ENCODE results near the gene ZDHHC5. TPM values are rescaled to one million over a fixed set of nuclear protein-coding genes. Genes with fewer than 3 reads are reported as not detected.

Gene ZDHHC5
- total and polyA plus RNA-seq, 4 donors, result 22.5 to 34.3 (median 27.3) TPM

- no peaks in the 10 kb centered on the region for H3K9me3 ChIP-seq (ENCODE audit: control insufficient read depth, insufficient read depth, low read length)
- peak within 1 kb of the TSS; percentile 91 for H3K4me3 ChIP-seq (ENCODE audit: low read depth, low read length)
- under 1% methylated on average over 74 of the region's 75 CpGs for WGBS (ENCODE audit: insufficient coverage)
- H3K27ac ChIP-seq (ENCODE audit: low read depth, low read length), result peak within 1 kb of the TSS; percentile 90
- DNase-seq (ENCODE audit: low read depth in 4 of 6, low spot score in 6 of 6), result peak; percentile 86 to 99 (median 91)
- H3K4me1 ChIP-seq (ENCODE audit: control insufficient read depth, insufficient read depth, low read length), result peaks cover 9% of the 10 kb centered on the region
- H3K36me3 ChIP-seq (ENCODE audit: control insufficient read depth, insufficient read depth, low read length), result peaks cover 50% of the 10 kb centered on the region
- no peaks in the 10 kb centered on the region for H3K27me3 ChIP-seq (ENCODE audit: control insufficient read depth, insufficient read depth, low read length)
Observed at GRCh38 chr11:57741132-57742086, 73.5 kb downstream of the ZDHHC5 start, which contains the start of gene SELENOH. SELENOH (plus strand) TSS chr11:57741491; CDS start chr11:57741596, 105 bp downstream.

GRCh38 chr11:57742087-57742452 lies 74.2 kb downstream of the ZDHHC5 start:
- Histone ChIP-seq H3K4me3 (ENCODE audit: low read depth, low read length) (peak overlapping the region; percentile 91), H3K4me1 (ENCODE audit: control insufficient read depth, insufficient read depth, low read length) (peaks cover 9% of the 10 kb centered on the region), H3K27me3 (ENCODE audit: control insufficient read depth, insufficient read depth, low read length) (no peaks in the 10 kb centered on the region), H3K9me3 (ENCODE audit: control insufficient read depth, insufficient read depth, low read length) (no peaks in the 10 kb centered on the region), H3K27ac (ENCODE audit: low read depth, low read length) (peak overlapping the region; percentile 90), H3K36me3 (ENCODE audit: control insufficient read depth, insufficient read depth, low read length) (peaks cover 47% of the 10 kb centered on the region)
- 0% methylated on average over 7 of the region's 10 CpGs for WGBS (ENCODE audit: insufficient coverage)
- no peak for DNase-seq (ENCODE audit: low read depth in 4 of 6, low spot score in 6 of 6)

- H3K9me3 ChIP-seq (ENCODE audit: control insufficient read depth, insufficient read depth, low read length), result no peaks in the 10 kb centered on the region
- no peaks in the 10 kb centered on the region for H3K27me3 ChIP-seq (ENCODE audit: control insufficient read depth, insufficient read depth, low read length)
- WGBS (ENCODE audit: insufficient coverage), result 100% methylated on average over 2 of the region's 2 CpGs
- H3K4me1 ChIP-seq (ENCODE audit: control insufficient read depth, insufficient read depth, low read length), result peaks cover 9% of the 10 kb centered on the region
- DNase-seq (ENCODE audit: low read depth in 4 of 6, low spot score in 6 of 6), result no peak
- peaks cover 42% of the 10 kb centered on the region for H3K36me3 ChIP-seq (ENCODE audit: control insufficient read depth, insufficient read depth, low read length)
- no peak overlapping the region for H3K27ac ChIP-seq (ENCODE audit: low read depth, low read length)
- no peak overlapping the region for H3K4me3 ChIP-seq (ENCODE audit: low read depth, low read length)
Observed at GRCh38 chr11:57744357-57744756, 76.4 kb downstream of the ZDHHC5 start.

- H3K27ac ChIP-seq (ENCODE audit: low read depth, low read length), result no peak overlapping the region
- H3K27me3 ChIP-seq (ENCODE audit: control insufficient read depth, insufficient read depth, low read length), result no peaks in the 10 kb centered on the region
- H3K4me1 ChIP-seq (ENCODE audit: control insufficient read depth, insufficient read depth, low read length), result peaks cover 9% of the 10 kb centered on the region
- H3K36me3 ChIP-seq (ENCODE audit: control insufficient read depth, insufficient read depth, low read length), result peaks cover 42% of the 10 kb centered on the region
- no peak for DNase-seq (ENCODE audit: low read depth in 4 of 6, low spot score in 6 of 6)
- H3K4me3 ChIP-seq (ENCODE audit: low read depth, low read length), result no peak overlapping the region
- 97% methylated on average over 5 of the region's 5 CpGs for WGBS (ENCODE audit: insufficient coverage)
- no peaks in the 10 kb centered on the region for H3K9me3 ChIP-seq (ENCODE audit: control insufficient read depth, insufficient read depth, low read length)
Observed at GRCh38 chr11:57745206-57745605, 77.3 kb downstream of the ZDHHC5 start.

- DNase-seq (ENCODE audit: low read depth in 4 of 6, low spot score in 6 of 6), result no peak
- Histone ChIP-seq H3K36me3 (ENCODE audit: control insufficient read depth, insufficient read depth, low read length) (peaks cover 43% of the 10 kb centered on the region), H3K27ac (ENCODE audit: low read depth, low read length) (no peak overlapping the region), H3K9me3 (ENCODE audit: control insufficient read depth, insufficient read depth, low read length) (no peaks in the 10 kb centered on the region), H3K4me3 (ENCODE audit: low read depth, low read length) (no peak overlapping the region), H3K27me3 (ENCODE audit: control insufficient read depth, insufficient read depth, low read length) (no peaks in the 10 kb centered on the region), H3K4me1 (ENCODE audit: control insufficient read depth, insufficient read depth, low read length) (peaks cover 4% of the 10 kb centered on the region)
- no CpG with 5 or more reads among the region's 1 CpG for WGBS (ENCODE audit: insufficient coverage)
Observed at GRCh38 chr11:57746920-57747319, 79.0 kb downstream of the ZDHHC5 start.

Small RNA genes within 50 kb of the gene (small RNA-seq; reads per million reads assigned to genes)
- gene MIR130A (ENCODE audit: low replicate concordance) (699 reads per million, percentile 99 among the genes with 10 or more reads in this experiment), gene TMX2-CTNND1 (ENCODE audit: low replicate concordance) (not detected)

Other genes with a start within 250 kb of the ZDHHC5 start
- 10 to 100 TPM; 12.2 to 13.3 TPM for gene SLC43A3, start 241.0 kb upstream of the ZDHHC5 start, total RNA-seq
- 10 to 100 TPM; 19.6 to 20.3 TPM for gene SLC43A3, start 241.0 kb upstream of the ZDHHC5 start, polyA plus RNA-seq (ENCODE audit: insufficient read length in 2 of 2)
- under 1 TPM; 0.59 to 0.72 TPM for gene RTN4RL2, start 207.6 kb upstream of the ZDHHC5 start, total RNA-seq
- gene RTN4RL2, start 207.6 kb upstream of the ZDHHC5 start, polyA plus RNA-seq (ENCODE audit: insufficient read length in 2 of 2), result 10 to 100 TPM in 1 of 2 donors, 1 to 10 TPM in 1; 5.0 to 10.9 TPM
- gene SLC43A1, start 152.4 kb upstream of the ZDHHC5 start, total RNA-seq, result 10 to 100 TPM in 1 of 2 donors, 1 to 10 TPM in 1; 5.3 to 10.4 TPM
- gene SLC43A1, start 152.4 kb upstream of the ZDHHC5 start, polyA plus RNA-seq (ENCODE audit: insufficient read length in 2 of 2), result 1 to 10 TPM; 4.0 to 6.1 TPM
- 10 to 100 TPM; 27.0 to 39.8 TPM for gene TIMM10, start 137.4 kb upstream of the ZDHHC5 start, total RNA-seq
- 10 to 100 TPM; 47.7 to 52.1 TPM for gene TIMM10, start 137.4 kb upstream of the ZDHHC5 start, polyA plus RNA-seq (ENCODE audit: insufficient read length in 2 of 2)
- gene SMTNL1, start 130.5 kb upstream of the ZDHHC5 start, total RNA-seq, result not detected
- gene SMTNL1, start 130.5 kb upstream of the ZDHHC5 start, polyA plus RNA-seq (ENCODE audit: insufficient read length in 2 of 2), result 1 to 10 TPM in 1 of 2 donors, under 1 TPM in 1; 0.93 to 1.6 TPM
- gene UBE2L6, start 100.4 kb upstream of the ZDHHC5 start, total RNA-seq, result 10 to 100 TPM; 41.5 to 76.7 TPM
- 100 to 1,000 TPM in 1 of 2 donors, 10 to 100 TPM in 1; 99.6 to 114 TPM for gene UBE2L6, start 100.4 kb upstream of the ZDHHC5 start, polyA plus RNA-seq (ENCODE audit: insufficient read length in 2 of 2)
- 100 to 1,000 TPM in 1 of 2 donors, 10 to 100 TPM in 1; 35.7 to 131 TPM for gene SERPING1, start 70.4 kb upstream of the ZDHHC5 start, total RNA-seq
- 100 to 1,000 TPM in 1 of 2 donors, 10 to 100 TPM in 1; 63.2 to 112 TPM for gene SERPING1, start 70.4 kb upstream of the ZDHHC5 start, polyA plus RNA-seq (ENCODE audit: insufficient read length in 2 of 2)
- gene YPEL4, start 18.2 kb upstream of the ZDHHC5 start, total RNA-seq, result 1 to 10 TPM; 2.6 to 3.3 TPM
- gene YPEL4, start 18.2 kb upstream of the ZDHHC5 start, polyA plus RNA-seq (ENCODE audit: insufficient read length in 2 of 2), result 1 to 10 TPM; 7.6 TPM
- 10 to 100 TPM in 1 of 2 donors, 1 to 10 TPM in 1; 9.5 to 15.8 TPM for gene CLP1, start 10.4 kb upstream of the ZDHHC5 start, total RNA-seq
- gene CLP1, start 10.4 kb upstream of the ZDHHC5 start, polyA plus RNA-seq (ENCODE audit: insufficient read length in 2 of 2), result 10 to 100 TPM in 1 of 2 donors, 1 to 10 TPM in 1; 9.9 to 10.6 TPM
- 10 to 100 TPM; 12.1 to 32.2 TPM for gene MED19, start 44.1 kb downstream of the ZDHHC5 start, total RNA-seq
- gene MED19, start 44.1 kb downstream of the ZDHHC5 start, polyA plus RNA-seq (ENCODE audit: insufficient read length in 2 of 2), result 10 to 100 TPM; 25.0 to 27.3 TPM
- gene TMX2, start 44.5 kb downstream of the ZDHHC5 start, total RNA-seq, result 100 to 1,000 TPM in 1 of 2 donors, 10 to 100 TPM in 1; 80.3 to 123 TPM
- 100 to 1,000 TPM; 131 to 139 TPM for gene TMX2, start 44.5 kb downstream of the ZDHHC5 start, polyA plus RNA-seq (ENCODE audit: insufficient read length in 2 of 2)
- gene SELENOH, start 73.4 kb downstream of the ZDHHC5 start, total RNA-seq, result 100 to 1,000 TPM in 1 of 2 donors, 10 to 100 TPM in 1; 39.8 to 136 TPM
- gene SELENOH, start 73.4 kb downstream of the ZDHHC5 start, polyA plus RNA-seq (ENCODE audit: insufficient read length in 2 of 2), result 100 to 1,000 TPM; 115 to 120 TPM
- gene BTBD18, start 83.7 kb downstream of the ZDHHC5 start, total RNA-seq, result not detected
- under 1 TPM; 0.21 to 0.74 TPM for gene BTBD18, start 83.7 kb downstream of the ZDHHC5 start, polyA plus RNA-seq (ENCODE audit: insufficient read length in 2 of 2)
- 100 to 1,000 TPM; 113 to 149 TPM for gene CTNND1, start 93.7 kb downstream of the ZDHHC5 start, total RNA-seq
- 100 to 1,000 TPM; 126 to 137 TPM for gene CTNND1, start 93.7 kb downstream of the ZDHHC5 start, polyA plus RNA-seq (ENCODE audit: insufficient read length in 2 of 2)

Measured in spinal cord (tissue), 10 donors.